ENCODE results near the gene MELK.
A peak's percentile ranks its signal among the peaks of the same experiment; 100 is the strongest.

MELK gene

DNA sequence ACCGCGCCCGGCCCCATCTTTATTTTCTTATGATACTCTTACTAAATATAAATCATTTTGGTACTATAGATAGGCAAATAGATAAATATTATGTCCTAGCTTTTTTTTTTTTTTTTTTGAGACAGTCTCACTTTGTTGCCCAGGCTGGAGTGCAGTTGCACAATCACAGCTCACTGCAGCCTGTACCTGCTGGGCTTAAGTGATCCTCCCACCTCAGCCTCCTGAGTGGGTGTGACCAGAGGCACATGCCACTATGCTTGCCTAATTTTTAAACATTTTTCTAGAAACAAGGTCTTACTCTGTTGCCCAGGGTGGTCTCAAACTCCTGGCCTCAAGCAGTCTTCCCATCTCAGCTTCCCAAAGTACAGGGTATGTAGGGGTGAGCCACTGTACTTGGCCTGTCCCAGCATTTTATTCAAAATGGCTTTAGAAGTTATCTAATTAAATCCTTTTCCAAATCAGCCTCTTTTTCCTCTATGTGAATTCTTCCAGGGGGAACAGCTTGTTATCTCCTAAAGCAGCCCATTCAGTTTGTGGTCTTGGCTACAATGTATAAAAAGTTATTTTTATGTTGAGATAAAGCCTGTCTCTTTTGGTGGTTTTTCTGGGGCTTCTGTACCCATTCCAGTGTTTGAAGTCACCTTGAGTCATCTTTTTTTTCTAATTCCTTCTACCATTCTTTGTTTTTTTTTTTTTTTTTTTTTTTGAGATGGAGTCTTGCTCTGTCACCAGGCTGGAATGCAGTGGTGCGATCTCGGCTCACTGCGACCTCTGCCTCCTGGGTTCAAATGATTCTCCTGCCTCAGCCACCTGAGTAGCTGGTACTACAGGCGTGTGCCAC lies 12.1 kb downstream of the MELK start:
- DNase-seq = no peak

DNA sequence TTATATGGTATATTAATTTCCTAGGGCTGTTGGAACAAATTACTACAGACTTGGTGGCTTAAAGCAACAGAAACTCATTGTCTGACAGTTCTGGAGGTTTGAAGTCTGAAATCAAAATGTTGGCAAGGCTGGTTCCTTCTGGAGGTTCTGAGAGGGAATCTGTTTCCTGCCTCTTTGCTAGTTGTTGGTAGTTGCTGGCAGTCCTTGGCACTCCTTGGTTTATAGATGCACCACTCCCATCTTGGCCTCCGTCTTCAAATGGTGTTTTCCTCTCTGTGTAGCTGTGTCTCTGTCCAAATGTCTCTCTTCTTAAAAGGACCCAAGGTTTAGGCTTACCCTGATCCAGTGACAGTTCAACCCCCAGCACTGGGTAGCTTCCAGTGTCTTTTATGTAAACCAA lies 17.5 kb downstream of the MELK start:
- no peak for DNase-seq

DNA sequence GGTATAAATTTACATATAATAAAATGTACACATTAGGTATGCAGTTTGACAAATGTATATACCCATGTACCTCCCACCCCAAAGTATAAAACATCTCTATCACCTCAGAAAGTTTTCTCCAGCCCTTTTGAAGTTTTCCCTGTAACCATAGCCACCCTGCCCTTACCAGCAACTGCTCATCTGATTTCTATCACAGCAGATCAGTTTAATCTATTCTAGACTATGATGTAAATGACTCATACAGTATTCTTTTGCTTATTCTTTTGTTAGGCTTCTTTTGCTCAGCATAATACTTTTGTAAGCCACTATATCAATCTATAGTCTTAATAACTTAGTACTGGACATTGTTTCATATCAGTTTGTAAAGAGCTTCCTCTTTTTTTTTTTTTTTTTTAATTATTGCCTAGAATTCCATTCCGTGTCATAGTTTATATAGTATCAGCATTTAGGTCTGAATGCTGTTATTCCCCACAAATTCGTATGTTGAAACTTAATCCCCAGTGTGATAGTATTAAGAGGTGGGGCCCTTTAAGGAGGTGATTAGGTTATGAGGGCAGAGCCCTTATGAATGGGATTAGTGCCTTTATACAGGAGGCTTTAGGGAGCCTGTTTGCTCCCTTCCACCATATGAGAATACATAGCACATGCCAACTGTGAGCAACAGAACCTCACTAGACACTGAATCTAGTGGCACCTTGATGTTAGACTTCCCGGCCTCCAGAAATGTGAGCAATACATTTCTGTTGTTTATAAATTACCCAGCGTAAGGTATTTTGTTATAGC lies 20.3 kb downstream of the MELK start:
- peak in 1 of 5 experiments; percentile 44 for DNase-seq

DNA sequence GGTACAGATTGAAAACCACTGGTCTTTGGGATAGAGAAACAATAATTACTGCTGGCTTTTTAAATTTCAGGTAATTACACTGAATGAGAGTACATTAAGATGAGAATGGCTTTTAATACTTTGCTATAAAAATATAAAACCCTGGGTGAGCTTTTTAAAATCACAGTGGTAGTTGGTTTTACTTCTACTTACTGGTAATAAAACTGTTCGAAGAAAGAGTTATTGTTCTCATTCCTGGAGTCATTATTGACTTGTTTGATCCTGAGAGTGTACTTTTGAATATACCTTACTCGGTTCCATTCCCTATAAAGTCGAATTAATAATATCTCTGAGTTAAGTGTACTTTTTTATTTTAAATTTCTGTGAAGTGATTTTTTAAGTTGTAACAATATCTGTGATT lies 21.5 kb downstream of the MELK start:
- no peak for DNase-seq

DNA sequence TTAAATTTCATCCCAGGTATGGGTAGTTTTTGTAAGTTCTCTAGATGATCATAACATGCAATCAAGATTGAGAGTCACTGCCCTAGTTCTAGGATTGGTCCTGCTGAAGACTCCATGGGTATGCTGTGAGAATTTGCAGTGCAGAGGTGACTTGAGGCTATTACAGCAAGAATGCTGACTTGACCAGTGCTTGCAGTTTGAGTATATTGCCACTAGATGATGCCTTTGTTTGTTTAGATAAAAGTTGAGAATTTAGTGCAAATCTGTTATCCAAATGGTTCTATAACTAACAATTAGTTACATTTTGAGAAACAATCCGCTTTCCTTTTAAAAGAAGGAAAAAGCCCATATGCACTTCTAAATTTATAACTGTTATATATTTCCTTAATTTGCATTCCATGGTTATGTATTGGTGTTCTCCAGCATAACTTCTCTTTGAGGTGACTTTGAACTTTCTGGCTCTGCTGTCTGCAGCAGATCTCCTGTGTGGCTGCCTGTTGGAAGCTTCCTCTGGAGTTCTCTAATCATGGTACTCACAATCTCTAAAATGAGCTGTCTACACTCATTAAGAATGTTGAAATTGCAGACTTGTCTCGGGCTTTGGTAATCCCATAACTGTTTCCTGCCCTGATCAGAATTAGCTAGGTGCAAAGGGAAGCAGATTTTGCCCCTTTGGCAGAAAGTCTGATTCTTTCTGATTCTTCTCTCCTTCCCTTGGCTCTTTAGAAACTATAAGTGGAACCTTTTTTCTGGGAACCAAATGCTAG lies 24.9 kb downstream of the MELK start:
- DNase-seq = peak in 1 of 5 experiments; percentile 60

DNA sequence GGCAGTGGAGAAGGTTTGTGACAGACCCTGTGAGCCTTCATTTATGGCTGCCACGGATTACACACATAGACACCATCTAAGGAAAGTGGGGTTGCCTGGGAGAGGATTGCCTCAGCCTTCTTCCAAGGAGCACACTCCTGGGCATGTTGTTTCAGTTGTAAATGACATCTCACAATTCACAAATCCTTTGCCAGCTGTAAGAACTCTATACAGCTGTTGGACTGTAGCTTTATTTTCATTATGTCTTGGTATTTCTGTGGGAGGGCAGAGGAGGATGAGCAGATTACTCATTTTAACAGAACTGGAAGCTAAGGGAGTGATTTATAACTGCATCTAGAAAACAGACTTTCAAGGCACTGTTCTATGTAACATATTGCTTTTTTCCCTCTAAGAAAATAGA lies 25.6 kb downstream of the MELK start:
- DNase-seq = no peak

DNA sequence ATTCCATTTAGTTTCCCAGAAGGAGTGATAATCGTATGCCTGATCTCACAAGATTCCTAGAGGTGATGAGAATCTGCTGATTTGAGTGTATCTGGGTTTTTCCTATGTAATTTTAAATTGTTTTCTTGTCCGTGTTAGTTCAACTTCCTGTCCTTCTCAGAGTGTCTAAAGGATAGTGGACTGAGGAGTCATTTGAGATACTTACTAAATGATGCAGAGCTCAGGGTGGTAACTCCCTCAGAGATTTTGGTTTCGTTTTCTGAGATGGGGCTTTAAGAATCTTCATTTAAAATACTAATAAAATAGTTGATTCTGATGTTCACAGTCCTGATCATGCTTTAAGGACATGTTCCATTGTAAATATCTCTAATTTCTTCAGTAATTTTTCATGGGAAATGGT lies 30.3 kb downstream of the MELK start:
- DNase-seq = peak in 1 of 5 experiments; percentile 31

DNA sequence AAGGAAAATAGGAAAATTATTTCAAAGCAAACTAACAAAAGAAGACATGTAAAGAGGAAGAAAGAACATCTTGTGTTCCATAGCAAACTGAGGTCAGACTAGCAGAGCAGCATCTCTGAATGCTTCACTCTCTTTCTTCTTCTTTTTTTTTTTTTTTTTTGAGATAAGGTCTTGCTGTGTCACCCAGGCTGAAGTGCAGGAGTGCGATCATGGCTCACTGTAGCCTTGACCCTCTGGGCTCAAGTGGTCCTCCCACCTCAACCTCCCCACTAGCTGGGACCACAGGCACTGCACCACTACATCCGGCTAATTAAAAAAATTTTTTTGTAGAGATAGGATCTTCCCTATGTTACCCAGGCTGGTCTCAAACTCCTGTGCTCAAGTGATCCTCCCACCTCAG lies 36.6 kb downstream of the MELK start:
- DNase-seq = no peak

DNA sequence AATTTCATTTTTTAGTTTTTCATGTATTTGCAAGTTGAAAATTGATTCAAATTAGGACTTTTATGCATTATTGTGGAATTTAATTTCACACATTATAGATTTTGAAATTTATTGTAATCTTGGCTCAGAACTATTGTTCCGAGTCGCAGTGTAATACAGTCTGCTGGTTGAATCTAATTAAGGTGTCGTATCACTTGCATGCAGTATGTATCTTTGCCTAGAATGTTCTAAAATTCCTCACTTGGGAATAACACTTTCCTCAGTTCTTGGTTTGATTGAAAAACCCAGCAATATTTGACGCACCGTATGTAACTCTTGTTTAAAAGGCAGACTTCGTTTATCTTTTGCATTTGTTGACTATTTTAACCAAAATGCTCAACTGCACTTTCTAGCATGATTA lies 49.4 kb downstream of the MELK start:
- DNase-seq = no peak

DNA sequence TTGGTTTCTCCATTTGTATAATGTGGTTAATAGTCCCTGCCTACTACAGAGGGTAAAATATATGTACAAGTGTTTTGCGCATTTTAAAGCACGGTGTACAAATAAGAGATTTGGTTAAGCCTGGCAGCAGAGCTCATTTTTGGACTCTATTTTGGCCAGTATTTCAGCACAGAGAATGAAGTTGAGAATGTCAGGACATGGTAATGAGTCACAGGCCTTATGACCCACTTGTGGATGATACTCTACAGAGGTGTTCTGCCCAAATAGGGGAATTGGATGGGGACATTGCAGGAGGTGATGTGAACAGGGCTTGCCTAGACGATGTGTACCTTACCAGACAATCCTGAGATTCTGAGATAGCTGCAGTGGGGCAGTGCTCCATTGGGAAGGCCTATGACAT lies 50.6 kb downstream of the MELK start:
- DNase-seq = no peak

DNA sequence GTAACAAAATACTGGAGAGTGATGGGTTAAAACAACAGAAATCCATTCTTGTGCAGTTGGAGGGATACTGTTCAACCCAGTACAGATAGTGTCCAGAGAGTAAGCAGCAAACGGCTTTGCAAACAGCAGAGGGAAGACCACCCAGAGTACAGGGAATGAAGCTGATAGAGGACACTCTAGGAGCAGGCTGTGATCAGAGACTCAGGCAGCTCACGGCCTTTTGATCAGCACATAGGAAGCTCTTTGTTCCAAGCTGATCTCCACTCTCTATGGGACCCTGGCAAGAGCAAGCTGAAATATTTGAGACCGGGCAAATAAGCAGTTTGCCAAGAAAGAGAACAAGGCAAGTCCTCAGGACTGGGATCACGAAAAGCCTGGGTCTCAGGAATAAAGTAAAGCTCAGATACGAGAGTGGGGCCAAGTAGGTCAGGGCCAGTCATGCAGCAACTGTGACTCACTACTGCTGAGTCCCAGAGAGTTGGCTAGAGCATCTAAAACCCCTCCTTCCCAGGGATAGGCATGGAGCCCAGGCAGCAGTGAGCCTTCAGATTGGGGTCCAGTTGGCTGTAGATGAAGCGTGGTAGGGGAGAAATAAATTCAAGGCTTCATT lies 52.4 kb downstream of the MELK start:
- no peak for DNase-seq

DNA sequence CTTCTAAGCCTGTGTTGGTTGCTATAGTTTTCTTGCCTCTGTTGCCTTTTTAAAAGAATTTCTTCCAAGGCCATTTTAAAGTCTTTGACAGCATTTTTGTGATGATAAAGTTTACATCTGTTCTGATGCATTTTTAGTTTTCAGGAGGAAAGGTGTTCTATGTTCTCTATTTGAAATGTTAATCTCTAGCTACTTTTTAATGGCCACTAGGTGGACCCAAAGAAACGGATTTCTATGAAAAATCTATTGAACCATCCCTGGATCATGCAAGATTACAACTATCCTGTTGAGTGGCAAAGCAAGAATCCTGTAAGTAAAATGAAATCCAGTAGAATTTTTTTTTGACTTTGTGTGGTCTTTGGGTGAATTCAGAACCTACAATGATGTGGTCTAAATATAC lies 60.2 kb downstream of the MELK start:
- DNase-seq = peak in 1 of 5 experiments; percentile 37

DNA sequence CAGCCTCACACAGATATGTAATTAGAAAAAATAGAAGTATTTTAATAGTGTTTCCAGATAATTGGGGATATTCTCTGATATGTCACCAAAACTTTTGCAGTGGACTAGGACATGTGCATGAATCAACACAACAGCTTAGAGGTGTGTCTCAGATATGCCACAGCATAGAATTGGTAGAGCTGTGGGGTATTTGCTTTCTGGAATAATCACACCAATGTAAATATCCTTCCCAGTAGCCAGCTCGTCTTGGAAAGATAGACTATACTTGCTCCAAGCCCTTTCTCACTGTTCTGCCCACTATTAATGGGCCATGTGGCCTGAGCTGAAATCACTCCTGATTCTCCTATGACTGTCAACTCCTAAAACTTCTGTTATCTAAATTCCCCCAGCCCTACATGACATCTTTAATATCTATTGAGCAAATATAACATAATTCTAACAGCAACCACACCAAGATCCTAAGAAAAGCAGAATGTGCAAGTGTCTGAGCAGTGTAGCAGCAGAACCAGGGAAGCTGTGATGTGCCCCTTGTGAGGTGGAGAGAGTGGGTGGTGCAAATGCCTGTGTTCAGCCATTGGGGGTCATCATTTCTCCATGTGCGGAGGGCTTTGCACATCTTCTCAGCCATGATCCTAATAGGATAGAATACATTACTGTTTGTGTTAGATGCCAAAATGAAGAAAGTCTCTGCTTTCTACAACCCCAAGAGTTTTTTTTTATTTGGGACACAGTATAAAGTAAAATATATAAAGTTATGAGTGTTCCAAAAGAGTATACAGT lies 65.0 kb downstream of the MELK start:
- no peak for DNase-seq

DNA sequence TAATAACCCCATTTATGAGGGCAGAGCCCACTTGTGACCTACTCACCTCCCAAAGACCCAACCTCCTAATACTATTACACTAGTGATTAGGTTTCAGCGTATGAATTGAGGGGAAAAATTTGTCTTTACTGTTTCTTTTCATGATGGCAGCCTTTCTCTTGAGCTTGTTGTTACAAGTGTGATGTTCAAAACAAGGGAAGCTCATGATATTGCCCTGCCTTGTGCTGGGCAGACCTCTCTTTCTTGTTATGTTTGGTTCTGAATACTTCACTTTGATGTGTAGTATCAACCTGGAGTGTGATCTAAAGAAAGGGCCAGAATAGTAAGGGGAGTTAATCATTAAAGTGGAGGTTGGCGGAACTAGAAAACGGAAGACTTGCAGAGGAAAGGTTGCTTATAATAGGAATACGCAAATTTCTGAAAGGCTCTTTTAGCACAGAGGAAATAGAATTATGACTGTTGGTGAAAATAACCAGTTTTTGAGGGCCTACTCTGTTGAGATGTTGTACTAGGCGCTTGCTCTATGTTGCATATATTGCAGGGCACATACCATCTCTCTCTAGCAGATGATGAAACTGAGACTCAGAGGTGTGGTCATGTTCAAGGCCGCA lies 68.2 kb downstream of the MELK start:
- no peak for DNase-seq

DNA sequence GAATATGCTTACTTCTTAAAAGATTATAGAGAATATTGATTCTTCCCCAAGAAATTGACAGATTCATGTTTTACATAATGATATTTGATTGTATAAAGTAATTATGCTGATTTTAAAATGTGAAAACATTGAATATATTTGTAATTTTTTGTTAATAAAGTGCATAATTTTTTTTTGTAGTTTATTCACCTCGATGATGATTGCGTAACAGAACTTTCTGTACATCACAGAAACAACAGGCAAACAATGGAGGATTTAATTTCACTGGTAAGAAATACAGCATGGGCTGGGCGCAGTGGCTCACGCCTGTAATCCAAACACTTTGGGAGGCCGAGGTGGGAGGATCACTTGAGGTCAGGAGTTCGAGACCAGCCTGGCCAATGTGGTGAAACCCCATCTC lies 70.1 kb downstream of the MELK start:
- DNase-seq = no peak

DNA sequence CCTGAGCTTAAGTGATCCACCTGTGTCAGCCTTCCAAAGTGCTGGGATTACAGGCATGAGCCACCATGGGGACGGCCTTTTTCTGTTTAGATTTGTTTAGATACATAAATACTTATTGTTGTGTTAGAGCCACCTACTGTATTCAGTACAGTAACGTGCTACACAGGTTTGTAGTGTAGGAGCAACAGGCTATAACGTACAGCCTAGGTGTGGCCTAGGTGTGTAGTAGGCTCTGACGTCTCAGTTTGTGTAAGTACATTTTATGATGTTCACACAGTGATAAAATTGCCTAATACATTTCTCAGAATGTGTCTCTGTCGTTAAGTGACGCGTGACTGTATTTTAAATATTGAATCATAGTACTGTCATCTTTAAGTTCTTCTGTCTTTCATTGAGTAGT lies 84.1 kb downstream of the MELK start:
- DNase-seq = no peak

DNA sequence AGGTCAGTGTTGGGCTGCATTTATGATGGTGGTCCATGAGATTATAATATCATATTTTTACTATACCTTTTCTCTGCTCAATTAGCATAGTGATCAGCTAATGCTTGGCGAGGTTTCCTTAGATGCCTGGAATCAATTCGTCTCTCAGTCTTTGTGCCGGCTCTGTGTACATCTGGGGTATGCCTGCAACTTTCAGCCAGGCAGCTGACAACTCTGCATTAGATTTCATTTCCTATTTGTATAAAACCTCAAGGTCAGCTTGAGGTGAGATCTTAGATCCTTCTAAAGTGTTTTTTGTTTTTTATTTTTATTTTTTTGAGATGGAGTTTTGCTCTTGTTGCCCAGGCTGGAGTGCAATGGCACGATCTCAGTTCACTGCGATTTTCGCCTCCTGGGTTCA lies 86.8 kb downstream of the MELK start:
- DNase-seq = no peak

DNA sequence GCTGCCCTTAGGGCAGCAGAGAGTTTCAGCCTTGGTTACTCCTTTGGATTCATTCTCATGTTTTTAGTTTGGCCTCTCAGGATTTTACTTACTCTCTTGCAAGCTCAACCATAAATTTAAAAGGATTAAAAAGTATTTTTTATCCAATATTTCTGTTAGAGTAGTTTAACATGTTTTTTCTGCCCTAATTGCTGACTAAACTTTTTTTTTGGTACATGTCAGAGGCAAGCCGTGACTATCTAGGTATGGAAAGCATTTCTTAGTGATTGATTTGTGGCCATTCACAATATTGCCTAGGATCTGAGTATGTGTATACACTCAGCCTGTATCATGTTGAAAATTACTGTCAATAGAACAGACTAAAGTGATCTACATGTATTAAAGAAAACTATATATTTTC lies 92.1 kb downstream of the MELK start:
- DNase-seq = no peak

DNA sequence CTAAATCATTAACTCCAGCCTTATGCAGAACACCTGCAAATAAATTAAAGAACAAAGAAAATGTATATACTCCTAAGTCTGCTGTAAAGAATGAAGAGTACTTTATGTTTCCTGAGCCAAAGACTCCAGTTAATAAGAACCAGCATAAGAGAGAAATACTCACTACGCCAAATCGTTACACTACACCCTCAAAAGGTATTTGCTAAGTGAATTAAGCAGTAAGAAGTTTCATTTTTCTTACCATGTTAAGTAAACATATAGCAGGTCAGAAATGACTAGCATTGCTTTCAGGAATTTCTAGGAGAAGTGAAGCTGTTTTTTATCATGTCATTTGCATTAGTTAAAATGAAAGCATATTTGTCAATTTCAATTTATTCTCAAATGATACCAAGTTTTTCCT lies 92.7 kb downstream of the MELK start:
- DNase-seq = no peak

DNA sequence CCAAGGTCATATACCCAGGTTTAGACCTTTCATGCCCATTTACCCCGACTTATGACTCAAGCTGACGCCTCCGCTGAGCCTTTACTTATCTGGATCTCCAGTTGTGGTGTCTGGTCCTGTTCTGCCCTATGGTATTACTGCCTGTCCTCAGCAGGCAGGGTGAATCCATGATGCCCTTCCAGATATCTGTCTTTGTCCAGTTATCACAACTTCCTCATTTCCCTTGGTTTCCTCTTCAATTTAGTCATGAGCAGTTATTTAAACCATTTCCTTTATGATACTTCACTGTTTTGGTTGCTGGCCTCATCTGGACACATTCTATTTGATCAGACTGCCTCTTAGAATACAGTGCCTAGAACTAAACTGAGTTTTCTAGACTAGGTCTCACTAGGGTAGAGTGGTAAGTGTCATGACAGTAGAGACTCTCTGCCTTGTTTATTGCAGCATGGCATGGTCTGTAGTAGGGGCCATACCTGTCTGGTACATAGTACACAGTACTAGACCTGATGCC lies 93.3 kb downstream of the MELK start:
- DNase-seq = peak in 1 of 5 experiments; percentile 27

DNA sequence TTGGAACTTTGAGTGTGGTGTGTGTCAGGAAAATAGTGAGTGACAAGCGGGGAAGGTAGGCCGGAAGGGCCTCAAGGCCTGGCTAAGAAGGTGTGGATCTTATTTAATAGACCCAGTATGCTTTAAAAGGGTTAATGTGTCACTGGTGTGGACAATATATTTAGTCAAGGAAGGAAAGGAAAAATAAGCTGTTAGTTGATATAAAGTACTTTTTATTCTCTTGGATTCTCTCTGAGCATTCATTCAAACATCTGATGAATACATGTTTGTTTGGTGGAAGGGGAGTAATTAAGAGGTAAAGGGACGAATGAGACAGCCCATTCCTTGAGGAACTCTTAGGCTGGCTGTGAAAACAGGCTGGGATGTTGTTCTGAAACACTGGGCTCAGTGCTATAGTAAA lies 98.9 kb downstream of the MELK start:
- DNase-seq = no peak

DNA sequence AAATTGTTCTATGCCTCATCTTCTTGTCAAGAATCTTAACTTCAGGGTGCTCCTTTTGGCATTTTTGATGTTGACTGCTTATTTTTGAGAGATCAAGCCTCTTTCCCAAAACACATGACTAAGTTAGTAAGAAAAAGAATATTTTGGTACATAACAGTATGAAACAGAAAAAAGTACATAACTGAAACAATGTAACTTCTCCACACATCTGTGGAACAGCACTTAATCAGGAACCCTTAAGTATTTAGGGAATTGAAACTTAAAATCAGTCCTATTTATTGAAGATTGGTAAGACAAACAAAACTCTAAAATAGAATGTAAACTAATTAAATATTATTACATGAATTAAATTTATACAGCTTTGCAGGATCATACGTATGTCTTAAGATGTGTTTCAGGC lies 103.4 kb downstream of the MELK start:
- no peak for DNase-seq
